H9 (cell line): ENCODE results near the gene APCDD1L. TPM values are rescaled to one million over a fixed set of nuclear protein-coding genes. Genes with fewer than 3 reads are reported as not detected.

Source experiments
- DNase-seq: peaks from one replicate; pipeline ENCODE4 v3.0.0-alpha.2; 2017
- H2AFZ ChIP-seq: one replicate; pipeline ENCODE4 v1.6.1; 2013; ENCODE audit warnings: mild to moderate bottlenecking, low read length, control low read depth, moderate library complexity
- H2AK5ac ChIP-seq: 2 replicates; pipeline ENCODE4 v1.6.1; 2013; ENCODE audit warnings: low read length, control low read depth, mixed read lengths; ENCODE audit not compliant: insufficient read length
- H2BK120ac ChIP-seq: one replicate; pipeline ENCODE4 v1.6.1; 2013; ENCODE audit warnings: low read depth, mild to moderate bottlenecking, low read length, control low read depth, inconsistent platforms; ENCODE audit not compliant: poor library complexity, severe bottlenecking
- H2BK12ac ChIP-seq: 2 replicates; pipeline ENCODE4 v1.6.1; 2013; ENCODE audit warnings: low read length, control low read depth, mixed read lengths, low read depth; ENCODE audit not compliant: insufficient read length
- H2BK15ac ChIP-seq: 2 replicates; pipeline ENCODE4 v1.6.1; 2013; ENCODE audit warnings: low read depth, low read length, control low read depth
- H2BK20ac ChIP-seq: one replicate; pipeline ENCODE4 v1.6.1; 2013; ENCODE audit warnings: low read depth, mild to moderate bottlenecking, low read length, control low read depth, inconsistent platforms; ENCODE audit not compliant: poor library complexity, severe bottlenecking
- H2BK5ac ChIP-seq: 2 replicates; pipeline ENCODE4 v1.6.1; 2013; ENCODE audit warnings: low read length, control low read depth, mixed read lengths; ENCODE audit not compliant: insufficient read length
- H3K14ac ChIP-seq: 2 replicates; pipeline ENCODE4 v1.6.1; 2013; ENCODE audit warnings: low read length, control low read depth; ENCODE audit not compliant: insufficient read depth
- H3K18ac ChIP-seq: 2 replicates; pipeline ENCODE4 v1.6.1; 2013; ENCODE audit warnings: low read depth, mild to moderate bottlenecking, mixed read lengths, low read length, control low read depth; ENCODE audit not compliant: insufficient read length
- H3K23ac ChIP-seq: 2 replicates; pipeline ENCODE4 v1.6.1; 2013; ENCODE audit warnings: low read length, control low read depth, mixed read lengths, low read depth; ENCODE audit not compliant: insufficient read length
- H3K23me2 ChIP-seq: 2 replicates; pipeline ENCODE4 v1.6.1; 2013; ENCODE audit warnings: low read depth, mild to moderate bottlenecking, mixed read lengths, low read length, control low read depth; ENCODE audit not compliant: insufficient read length, poor library complexity, severe bottlenecking
- H3K27ac ChIP-seq: 2 replicates; pipeline ENCODE4 v1.5.1; 2013; ENCODE audit warnings: low read length, control low read depth, mixed read lengths, low read depth; ENCODE audit not compliant: insufficient read length
- H3K27me3 ChIP-seq: 2 replicates; pipeline ENCODE4 v1.6.1; 2013; ENCODE audit warnings: low read length, control low read depth, inconsistent platforms; ENCODE audit not compliant: insufficient read depth
- H3K4ac ChIP-seq: 2 replicates; pipeline ENCODE4 v1.6.1; 2013; ENCODE audit warnings: low read depth, mild to moderate bottlenecking, control low read depth, inconsistent platforms, low read length, moderate library complexity
- H3K4me1 ChIP-seq: 2 replicates; pipeline ENCODE4 v1.6.1; 2013; ENCODE audit warnings: low read length, control low read depth, inconsistent platforms; ENCODE audit not compliant: insufficient read depth
- H3K4me2 ChIP-seq: 2 replicates; pipeline ENCODE4 v1.6.1; 2013; ENCODE audit warnings: low read length, control low read depth, mixed read lengths; ENCODE audit not compliant: insufficient read length, insufficient read depth
- H3K56ac ChIP-seq: 2 replicates; pipeline ENCODE4 v1.6.1; 2013; ENCODE audit warnings: low read depth, mild to moderate bottlenecking, mixed read lengths, low read length, control low read depth; ENCODE audit not compliant: insufficient read length
- H3K79me1 ChIP-seq: 2 replicates; pipeline ENCODE4 v1.6.1; 2013; ENCODE audit warnings: low read depth, mild to moderate bottlenecking, moderate library complexity, low read length, control low read depth, inconsistent platforms; ENCODE audit not compliant: insufficient read depth, poor library complexity, severe bottlenecking
- H3K79me2 ChIP-seq: 2 replicates; pipeline ENCODE4 v1.6.1; 2013; ENCODE audit warnings: low read length, control low read depth, inconsistent platforms; ENCODE audit not compliant: insufficient read depth
- H3K9ac ChIP-seq: 2 replicates; pipeline ENCODE4 v1.6.1; 2013; ENCODE audit warnings: low read length, control low read depth, mixed read lengths; ENCODE audit not compliant: insufficient read length; ENCODE audit errors: extremely low read depth
- H3K9me3 ChIP-seq: one replicate; pipeline ENCODE4 v1.6.1; 2013; ENCODE audit warnings: low read depth, low read length, inconsistent platforms; ENCODE audit not compliant: control insufficient read depth
- H3T11ph ChIP-seq: one replicate; pipeline ENCODE4 v1.6.1; 2013; ENCODE audit warnings: mild to moderate bottlenecking, low read length, control low read depth, inconsistent platforms
- H4K20me1 ChIP-seq: one replicate; pipeline ENCODE4 v1.6.1; 2013; ENCODE audit not compliant: control insufficient read depth, insufficient read length, insufficient read depth
- H4K5ac ChIP-seq: 2 replicates; pipeline ENCODE4 v1.6.1; 2013; ENCODE audit warnings: low read depth, mild to moderate bottlenecking, mixed read lengths, low read length, control low read depth; ENCODE audit not compliant: insufficient read length
- H4K8ac ChIP-seq: replicated peaks from 2 replicates; pipeline ENCODE4 v1.6.1; 2013; ENCODE audit warnings: low read length, control low read depth, mixed read lengths, low read depth; ENCODE audit not compliant: insufficient read length
- H4K91ac ChIP-seq: 2 replicates; pipeline ENCODE4 v1.6.1; 2013; ENCODE audit warnings: low read depth, mild to moderate bottlenecking, moderate library complexity, mixed read lengths, low read length, control low read depth; ENCODE audit not compliant: insufficient read length
- H3K27ac Mint-ChIP-seq, 3 experiments: 2 replicates in 2 of 3; 3 replicates in 1 of 3; pipeline ENCODE4 v1.8.0; 2020 to 2021; ENCODE audit warnings: mixed read lengths in 3 of 3, mild to moderate bottlenecking in 1 of 3, moderate library complexity in 1 of 3
- H3K27me3 Mint-ChIP-seq: 2 replicates; pipeline ENCODE4 v1.8.0; 2021; ENCODE audit warnings: low read depth, mild to moderate bottlenecking, moderate library complexity, mixed read lengths
- H3K36me3 Mint-ChIP-seq, 3 experiments: 2 replicates in 2 of 3; 3 replicates in 1 of 3; pipeline ENCODE4 v1.8.0; 2020 to 2021; ENCODE audit warnings: low read depth in 3 of 3, mixed read lengths in 3 of 3; ENCODE audit not compliant: insufficient read depth in 1 of 3
- H3K4me1 Mint-ChIP-seq, 2 experiments: 2 replicates each; pipeline ENCODE4 v1.8.0; 2020; ENCODE audit warnings: mixed read lengths in 2 of 2
- H3K4me3 Mint-ChIP-seq, 2 experiments: 2 replicates in 1 of 2; 3 replicates in 1 of 2; pipeline ENCODE4 v1.8.0; 2020 to 2021; ENCODE audit warnings: mild to moderate bottlenecking in 2 of 2, mixed read lengths in 2 of 2, moderate library complexity in 1 of 2
- H3K9me3 Mint-ChIP-seq, 2 experiments: 2 replicates in 1 of 2; 3 replicates in 1 of 2; pipeline ENCODE4 v1.8.0; 2020; ENCODE audit warnings: mild to moderate bottlenecking in 2 of 2, mixed read lengths in 2 of 2, moderate library complexity in 1 of 2
- WGBS: extraction: QIAGEN DNeasy Blood & Tissue Kit; methylation state at CpG from one replicate; pipeline ENCODE4 v1.1.7; 2013; ENCODE audit warnings: missing lambda C conversion rate, low lambda C conversion rate, mixed read lengths; ENCODE audit not compliant: insufficient read length; ENCODE audit errors: extremely low coverage; 5-methylcytosine and 5-hydroxymethylcytosine counted together
- total RNA-seq: library from RNA; stranded (reverse); gene quantifications from 2 replicates; pipeline ENCODE4 v1.2.1, GENCODE V29; 2021
- TF ChIP-seq, protein P1 (sequence below): fragments of 200-600 bp; sonication (generic); conservative IDR thresholded peaks from 3 replicates; pipeline ENCODE4 v1.8.0; 2021; ENCODE audit warnings: antibody characterized with exemption, mild to moderate bottlenecking

APCDD1L gene
- total RNA-seq, 1 experiment from 2014 or later = 0.68 TPM

- no peak overlapping the region for H3K56ac ChIP-seq
- H3K23ac ChIP-seq = no peak overlapping the region
- no peak overlapping the region for H2AFZ ChIP-seq
- WGBS = no CpG with 5 or more reads among the region's 17 CpGs
- H3K4me1 ChIP-seq = no peaks in the 10 kb centered on the region
- H3T11ph ChIP-seq = no peak overlapping the region
- Mint-ChIP-seq H3K4me3 (no peak overlapping the region), H3K9me3 (peaks cover 0 to 1% of the 10 kb centered on the region in 2 experiments; a peak in 1 of 5 replicates), H3K27ac (peak overlapping the region in 1 of 3 experiments; percentile 18; a peak in 1 of 7 replicates), H3K4me1 (peaks cover 14 to 20% of the 10 kb centered on the region in 2 experiments), H3K27me3 (peaks cover 1% of the 10 kb centered on the region), H3K36me3 (no peaks in the 10 kb centered on the region)
- H3K9me3 ChIP-seq = no peaks in the 10 kb centered on the region
- H3K4ac ChIP-seq = no peak overlapping the region
- no peaks in the 10 kb centered on the region; the same call in 1 of the 2 replicates for H3K27me3 ChIP-seq
- no peak overlapping the region for H2AK5ac ChIP-seq
- H3K14ac ChIP-seq = no peak overlapping the region
- H2BK5ac ChIP-seq = no peak overlapping the region
- no peak overlapping the region for H3K18ac ChIP-seq
- H3K23me2 ChIP-seq = no peaks in the 10 kb centered on the region
- H2BK120ac ChIP-seq = no peak overlapping the region
- H2BK20ac ChIP-seq = no peak overlapping the region
- TF ChIP-seq, protein P1, sequence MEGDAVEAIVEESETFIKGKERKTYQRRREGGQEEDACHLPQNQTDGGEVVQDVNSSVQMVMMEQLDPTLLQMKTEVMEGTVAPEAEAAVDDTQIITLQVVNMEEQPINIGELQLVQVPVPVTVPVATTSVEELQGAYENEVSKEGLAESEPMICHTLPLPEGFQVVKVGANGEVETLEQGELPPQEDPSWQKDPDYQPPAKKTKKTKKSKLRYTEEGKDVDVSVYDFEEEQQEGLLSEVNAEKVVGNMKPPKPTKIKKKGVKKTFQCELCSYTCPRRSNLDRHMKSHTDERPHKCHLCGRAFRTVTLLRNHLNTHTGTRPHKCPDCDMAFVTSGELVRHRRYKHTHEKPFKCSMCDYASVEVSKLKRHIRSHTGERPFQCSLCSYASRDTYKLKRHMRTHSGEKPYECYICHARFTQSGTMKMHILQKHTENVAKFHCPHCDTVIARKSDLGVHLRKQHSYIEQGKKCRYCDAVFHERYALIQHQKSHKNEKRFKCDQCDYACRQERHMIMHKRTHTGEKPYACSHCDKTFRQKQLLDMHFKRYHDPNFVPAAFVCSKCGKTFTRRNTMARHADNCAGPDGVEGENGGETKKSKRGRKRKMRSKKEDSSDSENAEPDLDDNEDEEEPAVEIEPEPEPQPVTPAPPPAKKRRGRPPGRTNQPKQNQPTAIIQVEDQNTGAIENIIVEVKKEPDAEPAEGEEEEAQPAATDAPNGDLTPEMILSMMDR = no peak
- H4K8ac ChIP-seq = no peak overlapping the region
- H4K20me1 ChIP-seq = no peaks in the 10 kb centered on the region
- no peak overlapping the region for H3K27ac ChIP-seq
- no peak overlapping the region for H2BK15ac ChIP-seq
- H3K4me2 ChIP-seq = no peak overlapping the region
- H2BK12ac ChIP-seq = no peak overlapping the region
- DNase-seq = no peak
- no peak overlapping the region for H3K9ac ChIP-seq
- H3K79me2 ChIP-seq = no peaks in the 10 kb centered on the region
- no peak overlapping the region for H4K91ac ChIP-seq
- no peaks in the 10 kb centered on the region for H3K79me1 ChIP-seq
- H4K5ac ChIP-seq = no peak overlapping the region
These were observed 30.6 kb upstream of the APCDD1L start for GRCh38 chr20:58545565-58546415.
